Mucosa of descending colon (tissue), 3 donors: ENCODE results near the gene STON2. TPM values are rescaled to one million over a fixed set of nuclear protein-coding genes. Genes with fewer than 3 reads are reported as not detected.
"Not testable (repeated sequence)": the region's sequence is repeated elsewhere in the genome, so short reads cannot be mapped to it uniquely, and the experiment has no call there.

Experiments used
- ATAC-seq: fragments of 200-7000 bp; cut with Tn5 transposase; one replicate; pipeline ENCODE4 v1.9.1; 2020; ENCODE audit warnings: mild to moderate bottlenecking, moderate library complexity
- DNase-seq, 3 donors: peaks; one replicate each; pipeline ENCODE4 v3.0.0-alpha.2; 2020
- H3K36me3 ChIP-seq: fragments of 200-600 bp; one replicate; pipeline ENCODE4 v1.8.0; 2021; ENCODE audit warnings: low read depth, mild to moderate bottlenecking
- H3K4me1 ChIP-seq: fragments of 200-600 bp; one replicate; pipeline ENCODE4 v1.8.0; 2021; ENCODE audit warnings: low read depth, mild to moderate bottlenecking
- H3K4me3 ChIP-seq: fragments of 200-600 bp; one replicate; pipeline ENCODE4 v1.8.0; 2021; ENCODE audit warnings: mild to moderate bottlenecking
- H3K9me3 ChIP-seq: fragments of 200-600 bp; one replicate; pipeline ENCODE4 v1.8.0; 2021; ENCODE audit warnings: mild to moderate bottlenecking
- CTCF ChIP-seq: fragments of 200-600 bp; IDR thresholded peaks from one replicate; pipeline ENCODE4 v1.8.0; 2022; ENCODE audit warnings: antibody characterized with exemption, mild to moderate bottlenecking
- intact Hi-C, 2 donors: fragments of 100-400 bp; cut with DNase I in 1 of 2; cut with micrococcal nuclease in 1 of 2; formaldehyde crosslinking; loops; one replicate each; pipeline versions ENCODE4 v1.11.0 to v1.11.1; 2022; cut with DNase I, micrococcal nuclease
- total RNA-seq, 3 donors: library from RNA; stranded (reverse); fragmentation: NEBNext Ultra II Directional in 2 of 3; extraction: Animal tissue kit (Norgen Biotek cat#: 25700) in 2 of 3; gene quantifications; one replicate each; pipeline versions ENCODE4 v1.2.1 to v1.2.4, GENCODE V29; 2021 to 2023
- donor health status: DM: no; HTN: no; CAD: no; lungs with moderate emphysema.
- donor health status: DM: no; HTN: no; CAD: no.
- donor health status: DM: no; HTN: yes; CAD: no.

The STON2 gene
- total RNA-seq, 3 donors from 2014 or later, result 17.1 to 31.1 (median 20.7) TPM

- H3K4me1 ChIP-seq, result no peaks in the 10 kb centered on the region
- no peaks in the 10 kb centered on the region for H3K36me3 ChIP-seq
- no peak for ATAC-seq
- intact Hi-C loops, result no loop called here
- TF ChIP-seq CTCF, result no peak
- no peak for DNase-seq
- H3K9me3 ChIP-seq, result no peaks in the 10 kb centered on the region
- no peak overlapping the region for H3K4me3 ChIP-seq
Observed at GRCh38 chr14:81252278-81252677, 147.8 kb downstream of the STON2 start.

GRCh38 chr14:81247271-81247766, 152.8 kb downstream of the STON2 start:
- intact Hi-C loops, result no loop called here
- Histone ChIP-seq H3K36me3 (no peaks in the 10 kb centered on the region), H3K9me3 (no peaks in the 10 kb centered on the region), H3K4me3 (no peak overlapping the region), H3K4me1 (no peaks in the 10 kb centered on the region)
- ATAC-seq (no peak), DNase-seq (no peak)
- no peak for TF ChIP-seq CTCF

GRCh38 chr14:81246461-81247270, 153.5 kb downstream of the STON2 start:
- ATAC-seq (no peak), DNase-seq (no peak)
- no peaks in the 10 kb centered on the region for H3K36me3 ChIP-seq
- no peak overlapping the region for H3K4me3 ChIP-seq
- TF ChIP-seq CTCF, result no peak
- intact Hi-C loops, result no loop called here
- no peaks in the 10 kb centered on the region for H3K9me3 ChIP-seq
- no peaks in the 10 kb centered on the region for H3K4me1 ChIP-seq

- no peak for DNase-seq
- Histone ChIP-seq H3K4me1 (no peaks in the 10 kb centered on the region), H3K36me3 (no peaks in the 10 kb centered on the region), H3K9me3 (no peaks in the 10 kb centered on the region), H3K4me3 (no peak overlapping the region)
- intact Hi-C loops, result no loop called here
- TF ChIP-seq CTCF, result no peak
- no peak for ATAC-seq
Observed at GRCh38 chr14:81245771-81246170, 154.4 kb downstream of the STON2 start.

- ATAC-seq, intact Hi-C loops, H3K4me1 ChIP-seq, DNase-seq, H3K36me3 ChIP-seq, H3K9me3 ChIP-seq, H3K4me3 ChIP-seq: not testable (repeated sequence)
Observed at GRCh38 chr14:81244431-81244830, 155.7 kb downstream of the STON2 start.

- TF ChIP-seq CTCF, result no peak
- no peak overlapping the region for H3K4me3 ChIP-seq
- H3K36me3 ChIP-seq, result no peaks in the 10 kb centered on the region
- DNase-seq (no peak), ATAC-seq (no peak)
- H3K9me3 ChIP-seq, result no peaks in the 10 kb centered on the region
- intact Hi-C loops, result no loop called here
- no peaks in the 10 kb centered on the region for H3K4me1 ChIP-seq
Observed at GRCh38 chr14:81243499-81243898, 156.6 kb downstream of the STON2 start.

- H3K36me3 ChIP-seq, intact Hi-C loops, H3K4me1 ChIP-seq, ATAC-seq, H3K9me3 ChIP-seq, H3K4me3 ChIP-seq, DNase-seq: not testable (repeated sequence)
Observed at GRCh38 chr14:81236849-81237248, 163.3 kb downstream of the STON2 start.
